NCI-H748 treated with DMSO at 0.1 percent for 48 hours (cell line): ENCODE measurements around the gene SMC6.

ENCODE experiments used
- DNase-seq: peaks from one replicate; lab custom pipeline; 2025; lab: John Stamatoyannopoulos, UW

Gene SMC6

GRCh38 chr2:17765398-17765797, 11.8 kb upstream of the SMC6 start:
- no peak for DNase-seq

GRCh38 chr2:17763641-17764333, 10.2 kb upstream of the SMC6 start:
- DNase-seq = no peak

GRCh38 chr2:17762451-17762850, 8.8 kb upstream of the SMC6 start:
- DNase-seq = no peak

DNA sequence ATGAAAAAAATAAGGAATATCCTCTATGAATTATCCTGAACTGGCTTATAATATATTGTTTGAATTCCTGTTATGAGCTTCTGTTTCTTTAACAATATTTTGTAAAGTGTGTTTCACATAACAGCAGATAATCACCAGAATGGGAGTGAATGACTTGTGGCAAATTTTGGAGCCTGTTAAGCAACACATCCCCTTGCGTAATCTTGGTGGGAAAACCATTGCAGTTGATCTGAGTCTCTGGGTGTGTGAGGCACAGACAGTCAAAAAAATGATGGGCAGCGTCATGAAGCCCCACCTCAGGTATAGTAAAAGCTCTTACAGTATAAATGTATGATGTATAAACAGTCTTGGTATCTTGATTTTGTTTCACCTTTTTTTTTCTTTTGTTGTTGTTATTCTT, 6.2 kb upstream of the SMC6 start:
- no peak for DNase-seq

DNA sequence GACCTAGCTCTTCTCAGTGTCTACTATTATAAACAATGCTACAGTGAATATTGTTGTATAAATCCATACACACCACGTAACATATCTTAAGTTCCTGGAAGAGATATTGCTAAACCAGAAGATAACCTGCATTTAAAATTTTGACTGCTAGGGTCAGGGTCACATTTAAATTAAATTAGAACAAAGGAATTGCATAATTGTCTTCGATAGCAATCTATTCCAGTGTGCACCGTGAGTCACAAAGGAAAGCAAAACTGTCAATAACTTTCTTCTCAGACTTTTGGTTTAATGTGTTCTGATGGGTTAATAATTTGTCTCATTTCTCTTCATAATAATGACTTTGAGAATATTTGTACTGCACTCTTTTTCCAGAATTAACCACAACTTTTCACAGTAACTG, 4.5 kb upstream of the SMC6 start:
- DNase-seq = no peak

DNA sequence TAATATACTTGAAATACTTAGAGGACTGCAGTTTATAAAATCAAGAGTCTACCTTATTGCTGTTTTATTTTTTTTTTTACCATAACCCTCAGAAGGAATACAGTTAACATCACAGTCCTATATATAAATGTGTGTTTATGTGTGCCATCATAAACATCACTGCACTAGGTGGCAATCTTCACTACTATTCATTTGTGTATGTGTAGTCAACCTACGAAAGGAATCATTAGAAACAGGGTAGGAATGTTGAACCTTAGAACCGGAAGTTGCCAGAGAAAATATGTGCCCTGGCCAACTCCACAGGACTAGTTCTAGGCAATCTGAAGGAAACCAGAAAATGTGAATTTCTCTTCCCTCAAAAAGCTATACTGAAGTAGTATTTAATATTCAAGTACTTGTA, 3.7 kb upstream of the SMC6 start:
- DNase-seq = no peak

GRCh38 chr2:17756668-17757067, 3.1 kb upstream of the SMC6 start:
- no peak for DNase-seq

GRCh38 chr2:17754773-17755425, 1.3 kb upstream of the SMC6 start:
- no peak for DNase-seq

DNA sequence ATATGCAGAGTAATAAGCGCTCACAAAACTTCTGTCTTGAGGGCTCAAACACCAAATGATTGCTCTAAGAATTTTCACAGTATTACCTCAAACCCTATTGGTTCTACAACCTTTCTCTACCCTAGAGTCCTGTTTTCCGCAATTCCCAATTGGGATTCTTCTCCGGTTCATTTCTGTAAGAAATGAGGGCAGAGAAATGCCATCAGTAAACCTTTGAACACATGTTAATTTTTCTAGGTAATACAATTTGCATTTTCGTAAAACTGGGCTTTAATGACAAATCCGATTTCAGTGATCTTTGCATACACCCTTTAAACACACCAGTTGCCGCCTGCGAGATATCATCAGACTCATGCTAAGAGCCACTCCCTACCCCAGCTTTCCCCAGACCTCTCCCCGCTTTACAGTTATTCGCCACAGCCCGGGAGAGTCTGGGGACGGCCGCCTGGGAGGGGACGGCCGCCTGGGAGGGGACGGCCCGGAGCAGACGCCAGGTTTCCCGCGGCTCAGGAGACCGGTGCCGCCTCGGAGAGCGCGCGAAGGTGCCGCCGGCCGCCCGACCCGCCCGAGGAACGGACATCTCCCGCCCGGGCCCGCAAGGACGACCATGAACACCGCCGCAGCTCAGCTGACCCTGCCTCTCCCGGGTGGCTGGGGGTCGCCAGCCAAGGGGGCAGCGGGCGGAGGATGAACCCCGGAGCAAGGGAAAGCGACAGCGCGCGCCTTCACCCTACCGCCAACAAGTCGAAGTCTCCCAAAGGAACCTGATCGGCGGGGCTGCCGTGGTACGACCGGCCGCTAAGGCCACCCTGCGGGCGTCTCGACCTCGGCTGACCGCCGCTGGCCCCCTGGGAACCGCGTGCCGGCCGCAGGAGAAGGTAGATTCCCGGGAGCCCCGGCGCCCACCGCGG, 463 bp downstream of the SMC6 start:
- peak; percentile 20 for DNase-seq

- no peak for DNase-seq
These were observed 1.4 kb downstream of the SMC6 start for GRCh38 chr2:17752246-17752645.

- no peak for DNase-seq
These were observed 3.7 kb downstream of the SMC6 start for GRCh38 chr2:17749753-17750438.

DNA sequence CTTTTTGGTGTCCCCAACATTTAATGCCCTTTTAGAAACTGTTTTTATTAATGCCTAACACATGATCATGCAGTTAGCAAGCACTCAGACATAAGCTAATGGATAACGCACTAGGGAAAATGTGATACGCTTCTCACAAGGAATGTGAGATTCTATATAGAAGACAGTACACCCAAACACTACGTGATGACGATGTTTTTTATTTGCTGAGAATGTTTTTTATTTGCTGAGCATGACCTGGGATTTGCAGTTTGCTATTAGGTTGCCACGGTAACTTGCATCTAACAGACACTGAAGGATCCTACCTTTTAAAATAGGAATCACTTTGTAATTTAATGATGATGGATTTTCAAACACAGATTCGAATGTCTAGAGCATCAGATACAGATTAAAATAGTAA, 4.9 kb downstream of the SMC6 start:
- peak; percentile 8 for DNase-seq

DNA sequence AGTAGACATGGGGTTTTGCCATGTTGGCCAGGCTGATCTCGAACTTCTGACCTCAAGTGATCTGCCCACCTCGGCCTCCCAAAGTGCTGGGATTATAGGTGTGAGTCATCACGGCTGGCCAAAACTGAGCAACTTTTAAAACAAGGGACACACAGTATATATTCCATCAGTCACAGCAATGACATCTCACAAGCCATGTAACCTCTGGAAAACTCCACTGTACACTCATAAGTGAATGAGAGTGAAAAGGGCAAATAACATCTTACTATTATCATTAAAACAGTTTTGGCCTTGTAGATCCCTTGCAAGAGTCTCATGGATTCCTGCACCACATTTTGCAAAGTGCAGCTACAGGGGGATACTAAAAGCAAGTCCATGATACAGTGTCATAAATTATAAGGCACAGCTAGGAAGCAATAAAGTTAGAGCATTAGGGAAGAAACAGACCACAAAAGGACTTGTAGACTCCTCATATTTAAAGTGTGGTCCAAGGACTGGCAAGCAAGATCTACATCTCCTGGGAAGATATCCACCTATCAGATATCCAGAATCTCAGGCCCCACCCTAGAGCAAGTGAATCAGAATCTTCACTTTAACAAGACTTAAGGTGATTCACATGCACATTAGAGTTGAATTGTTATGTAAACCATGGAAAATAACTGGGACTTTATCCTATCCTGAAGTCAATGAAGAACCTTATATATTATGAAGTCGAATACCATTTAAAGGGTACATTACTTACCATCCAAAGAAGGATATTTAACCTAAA, 5.7 kb downstream of the SMC6 start:
- DNase-seq = no peak

GRCh38 chr2:17740203-17740602, 13.4 kb downstream of the SMC6 start:
- DNase-seq = no peak

DNA sequence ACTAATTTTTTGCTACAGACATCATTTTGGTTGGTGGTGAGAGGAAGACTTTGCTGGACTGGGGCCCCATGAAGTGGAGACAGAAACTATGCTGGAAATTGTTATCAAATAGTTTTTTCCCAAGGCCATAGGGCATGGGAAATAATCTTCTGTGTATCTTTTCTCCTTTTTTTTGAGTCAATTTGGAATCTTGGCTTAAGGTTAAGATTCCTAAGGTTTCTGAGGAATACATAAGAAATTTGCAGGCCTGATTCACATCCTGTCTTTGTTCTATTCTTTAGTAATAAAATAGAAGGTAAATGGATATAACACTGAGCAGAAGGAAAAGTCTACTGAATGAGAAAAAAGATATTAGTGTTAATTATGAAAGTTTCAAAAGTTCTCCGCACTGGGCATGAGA, 16.6 kb downstream of the SMC6 start:
- no peak for DNase-seq

- DNase-seq = no peak
These were observed 17.7 kb downstream of the SMC6 start for GRCh38 chr2:17735864-17736263.

- DNase-seq = no peak
These were observed 20.0 kb downstream of the SMC6 start for GRCh38 chr2:17733599-17733998.

DNA sequence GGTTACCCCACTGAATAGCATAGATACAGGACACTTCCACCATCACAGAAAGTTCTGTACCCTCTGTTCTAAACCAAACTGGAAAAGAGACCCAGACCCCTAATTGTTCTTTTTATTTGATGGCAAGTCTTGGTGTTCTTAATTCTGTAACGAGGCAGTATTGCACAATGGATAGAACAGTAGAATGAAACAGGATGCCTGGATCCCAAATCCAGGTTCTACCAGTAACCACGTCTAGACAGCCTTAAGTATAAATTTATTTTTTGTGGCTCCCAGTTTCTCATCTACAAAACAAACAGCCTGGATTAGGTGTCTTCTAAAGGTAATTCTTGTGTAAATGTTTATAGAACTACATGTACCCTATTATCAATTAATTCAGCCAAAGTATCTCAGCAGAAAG, 23.7 kb downstream of the SMC6 start:
- no peak for DNase-seq

GRCh38 chr2:17728210-17728609, 25.4 kb downstream of the SMC6 start:
- no peak for DNase-seq

- no peak for DNase-seq
These were observed 33.8 kb downstream of the SMC6 start for GRCh38 chr2:17719562-17720371.

DNA sequence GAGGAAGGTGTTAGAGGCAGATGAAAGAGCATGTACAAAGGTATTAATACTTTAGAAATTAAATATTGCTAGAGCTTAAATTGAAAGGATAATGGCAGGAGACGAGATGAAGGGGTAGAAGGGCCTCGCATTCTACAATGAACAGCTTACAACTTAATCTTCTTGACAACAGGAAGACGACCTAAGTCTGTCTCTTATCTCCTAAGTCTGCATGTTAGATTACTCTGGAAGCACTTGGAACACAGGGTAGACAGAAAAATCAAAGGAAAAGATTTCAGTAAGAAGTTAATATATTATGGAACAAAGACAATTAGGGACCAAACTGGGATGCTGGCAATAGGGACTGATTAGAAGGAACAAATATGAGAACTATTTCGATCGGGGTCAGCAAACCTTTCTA, 34.9 kb downstream of the SMC6 start:
- no peak for DNase-seq
